Stimulated activated CD4-positive, alpha-beta T cell treated with anti-CD3 and anti-CD28 coated beads, TNF-alpha, amount 100 ng/mL, for 48 hours (primary cell): ENCODE measurements around the gene C2orf76.
A peak's percentile ranks its signal among the peaks of the same experiment; 100 is the strongest.
"Not testable (repeated sequence)": the region's sequence is repeated elsewhere in the genome, so short reads cannot be mapped to it uniquely, and the experiment has no call there.

Experiments used
- DNase-seq, 3 donors: peaks; one replicate each; pipeline ENCODE4 v3.0.0-alpha.2; 2020; ENCODE audit warnings: low read depth in 3 of 3

The C2orf76 gene

GRCh38 chr2:119294671-119295070 lies 72.0 kb downstream of the C2orf76 start:
- DNase-seq = no peak

DNA sequence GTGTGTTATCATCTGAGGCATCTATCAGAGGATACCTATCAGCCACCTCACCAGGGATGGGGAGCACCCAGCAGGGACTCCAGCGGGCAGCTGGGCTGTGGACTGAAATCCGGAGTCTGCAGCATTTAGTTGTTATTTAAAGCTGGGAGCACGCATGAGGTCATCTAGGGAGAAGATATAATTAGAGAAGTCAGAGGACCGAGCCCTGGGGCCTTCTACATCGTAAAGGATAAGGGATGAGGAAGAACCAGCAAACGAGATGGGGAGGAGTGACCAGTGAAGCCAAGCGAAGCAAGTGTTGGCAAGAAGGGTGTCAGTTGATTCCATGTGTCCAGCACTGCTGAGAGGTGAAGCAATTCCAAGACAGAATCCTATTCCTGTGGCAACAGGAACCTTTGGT lies 72.7 kb downstream of the C2orf76 start:
- DNase-seq = no peak

DNA sequence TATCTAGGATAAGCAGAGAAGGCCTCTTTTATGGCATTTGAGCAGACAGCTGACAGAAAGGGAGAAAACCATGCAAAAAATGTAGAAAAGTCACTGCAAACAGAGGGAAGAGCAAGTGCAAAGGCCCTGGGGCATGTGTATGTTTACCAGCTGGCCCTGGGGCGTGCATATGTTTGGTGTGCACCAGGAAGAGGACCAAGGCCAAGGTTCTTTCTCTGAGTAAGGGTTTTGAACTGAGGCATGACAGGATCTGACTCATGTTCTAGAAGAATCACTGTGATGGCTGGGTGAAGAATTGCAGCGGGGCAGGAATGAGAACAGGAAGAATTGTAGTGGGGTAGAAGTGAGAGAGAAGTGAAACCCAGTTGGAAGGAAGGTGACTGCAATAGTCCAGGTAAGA lies 73.4 kb downstream of the C2orf76 start:
- no peak for DNase-seq

GRCh38 chr2:119292226-119292625 lies 74.4 kb downstream of the C2orf76 start:
- DNase-seq = no peak

- DNase-seq = no peak
These were observed 75.0 kb downstream of the C2orf76 start for GRCh38 chr2:119291588-119292167.

DNA sequence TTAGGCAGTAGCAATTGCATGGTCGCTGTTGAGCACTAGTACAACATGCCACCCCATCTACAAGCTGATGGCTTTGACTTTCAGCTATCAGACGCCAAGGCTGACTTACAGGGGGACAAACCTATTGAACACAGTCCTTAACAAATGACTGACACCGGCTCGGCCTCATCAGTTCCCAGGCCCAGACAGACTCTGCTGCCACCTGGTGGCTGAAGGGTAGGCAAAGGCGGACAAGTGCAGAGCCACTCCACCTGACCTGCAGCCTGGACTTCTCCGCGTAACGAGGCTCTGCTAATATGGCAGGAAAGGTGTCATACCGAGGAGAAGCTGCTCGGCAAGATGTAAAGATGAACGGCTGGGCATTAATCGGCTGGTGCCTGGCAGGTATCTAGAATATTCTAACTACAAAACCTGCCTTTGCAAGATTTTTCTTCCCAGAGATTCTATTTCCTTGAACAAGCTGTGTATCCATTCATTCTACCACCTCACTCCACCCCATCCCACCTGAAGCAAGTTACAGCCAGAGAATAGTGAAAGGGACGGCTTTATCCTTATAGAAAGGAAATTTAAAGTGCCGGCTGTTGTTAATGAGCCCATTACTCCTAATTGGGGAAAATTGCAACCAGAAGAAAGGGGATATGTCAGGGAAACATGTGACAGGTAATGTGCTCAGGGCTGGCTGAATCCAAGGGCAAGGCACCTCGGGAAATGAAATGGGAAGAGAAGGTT lies 75.6 kb downstream of the C2orf76 start:
- peak; percentile 40 to 69 (median 45) for DNase-seq

DNA sequence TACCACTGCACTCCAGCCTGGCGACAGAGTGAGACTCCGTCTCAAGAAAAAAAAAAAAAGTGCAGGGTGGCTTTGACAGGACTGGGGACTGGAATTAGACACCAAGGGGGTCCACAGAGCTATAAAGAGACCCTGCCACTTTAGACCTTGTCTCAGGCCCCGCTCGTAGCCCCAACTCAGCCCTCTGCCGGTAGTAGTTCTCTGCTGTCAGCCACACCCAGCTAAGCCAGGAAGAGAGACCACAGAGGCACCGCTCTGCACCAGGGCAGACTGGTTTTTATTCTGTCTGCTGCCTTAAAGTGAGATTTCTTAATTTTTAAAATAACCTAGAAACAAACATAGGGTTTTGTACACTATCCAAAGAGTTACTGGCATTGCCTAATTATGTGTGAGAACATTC lies 77.0 kb downstream of the C2orf76 start:
- no peak for DNase-seq

DNA sequence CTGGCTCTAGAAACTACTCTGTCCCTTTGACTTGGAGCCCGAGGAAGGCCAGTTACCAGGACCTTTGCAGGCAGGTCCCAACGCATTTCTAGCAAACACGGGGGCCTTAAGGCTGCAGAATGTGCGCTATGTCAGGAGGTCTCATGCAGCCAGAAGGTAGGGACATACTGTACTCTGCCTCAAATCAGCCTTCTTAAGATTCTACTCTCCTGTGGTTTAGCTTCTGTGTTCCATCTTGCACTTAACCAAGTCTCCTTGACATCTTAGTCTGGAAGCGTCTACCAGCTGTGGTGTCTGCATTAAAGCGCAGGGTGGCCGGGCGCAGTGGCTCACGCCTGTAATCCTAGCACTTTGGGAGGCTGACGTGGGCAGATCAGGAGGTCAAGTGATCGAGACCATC lies 77.5 kb downstream of the C2orf76 start:
- DNase-seq = no peak

GRCh38 chr2:119288576-119288975 lies 78.1 kb downstream of the C2orf76 start:
- no peak for DNase-seq

- DNase-seq = no peak
These were observed 80.0 kb downstream of the C2orf76 start for GRCh38 chr2:119286661-119287060.

DNA sequence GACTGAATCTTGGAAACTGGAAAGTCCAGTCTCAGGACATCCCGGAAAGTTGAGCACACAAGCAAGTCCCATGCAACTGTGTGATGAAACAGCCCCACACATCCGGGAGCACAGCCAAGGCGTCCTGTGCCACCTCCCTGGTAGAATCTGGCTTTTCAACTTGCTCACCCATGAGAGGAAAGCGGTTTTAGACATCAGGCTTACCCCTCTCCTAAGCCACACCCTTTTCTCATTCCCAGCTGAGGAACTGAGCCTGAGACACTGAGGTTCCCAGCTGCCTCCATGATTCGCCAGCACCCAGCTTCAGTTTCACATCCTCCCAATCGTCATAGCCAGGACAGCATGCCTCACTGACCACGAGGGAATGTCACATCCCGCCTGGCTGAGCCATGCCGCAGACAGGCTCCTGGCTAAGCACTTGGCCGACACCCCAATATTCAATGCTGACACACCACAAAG lies 82.7 kb downstream of the C2orf76 start:
- DNase-seq = no peak

- no peak for DNase-seq
These were observed 83.6 kb downstream of the C2orf76 start for GRCh38 chr2:119282996-119283511.

- DNase-seq = no peak
These were observed 84.3 kb downstream of the C2orf76 start for GRCh38 chr2:119282146-119282995.

GRCh38 chr2:119280680-119281079 lies 86.0 kb downstream of the C2orf76 start:
- DNase-seq = no peak

DNA sequence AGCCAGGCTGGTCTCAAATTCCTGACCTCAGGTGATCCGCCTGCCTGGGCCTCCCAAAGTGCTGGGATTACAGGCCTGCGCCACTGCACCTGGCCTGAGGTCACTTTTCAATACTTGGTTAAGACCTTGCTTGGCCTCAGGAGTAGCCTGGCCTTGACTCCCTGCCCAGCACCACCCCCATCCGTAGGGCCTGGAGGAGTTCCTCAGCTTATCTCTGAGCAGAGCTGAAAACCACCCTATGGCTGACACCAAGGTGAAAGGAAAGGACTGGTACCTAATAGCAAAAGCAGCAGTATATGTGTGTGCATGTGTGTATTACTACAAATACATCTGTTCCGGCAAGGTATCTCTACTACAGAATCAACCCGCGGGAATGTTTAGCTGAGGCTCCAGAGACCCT lies 87.0 kb downstream of the C2orf76 start:
- DNase-seq = no peak

GRCh38 chr2:119278946-119279345 lies 87.7 kb downstream of the C2orf76 start:
- no peak for DNase-seq

- not testable (repeated sequence) for DNase-seq
These were observed 88.2 kb downstream of the C2orf76 start for GRCh38 chr2:119278385-119278784.

- DNase-seq = no peak
These were observed 89.8 kb downstream of the C2orf76 start for GRCh38 chr2:119276864-119277263.

DNA sequence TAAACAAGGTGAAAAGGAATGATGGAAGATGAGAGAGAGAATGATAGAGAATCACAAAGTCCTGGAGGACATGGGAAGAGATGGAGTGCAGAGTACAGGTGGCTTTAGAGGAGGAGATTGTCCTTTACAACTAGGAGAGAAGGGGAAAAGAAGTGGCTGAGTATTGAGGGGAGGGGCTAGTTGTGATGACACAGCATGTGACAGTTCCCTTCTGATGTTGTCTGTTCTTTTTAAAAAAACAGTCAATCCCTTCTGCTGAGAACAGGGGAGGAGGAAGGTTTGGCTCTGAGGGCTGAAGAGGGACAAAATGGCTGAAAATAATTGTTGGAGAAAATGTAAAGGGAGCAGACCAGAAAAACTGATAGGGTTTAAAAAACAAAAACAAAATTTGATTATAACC lies 99.0 kb downstream of the C2orf76 start:
- no peak for DNase-seq

- DNase-seq = no peak
These were observed 100.5 kb downstream of the C2orf76 start for GRCh38 chr2:119266091-119266589.

DNA sequence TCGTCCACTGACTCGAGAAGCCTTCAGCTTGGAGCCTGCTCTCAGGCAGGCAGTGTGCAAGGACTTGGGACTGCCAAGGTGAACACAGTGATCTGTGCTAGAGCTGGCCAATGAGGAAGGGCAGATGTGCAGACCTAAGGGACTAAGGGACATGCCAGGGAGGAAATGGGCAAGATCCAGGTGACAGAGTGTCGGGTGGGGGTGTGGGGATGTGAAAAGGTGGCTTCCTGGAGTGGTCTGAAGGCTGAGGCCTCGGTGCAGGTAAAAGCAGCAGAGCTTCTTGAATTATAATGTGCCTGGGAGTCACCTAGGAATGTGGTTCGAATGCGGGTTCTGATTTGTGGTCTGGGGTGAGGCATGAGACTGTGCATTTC lies 101.0 kb downstream of the C2orf76 start:
- DNase-seq = no peak
